ENCODE data around the gene CPT1B.

Gene CPT1B

GRCh38 chr22:50584106-50585096 lies 6.2 kb upstream of the CPT1B start:
- no peak for DNase-seq

DNA sequence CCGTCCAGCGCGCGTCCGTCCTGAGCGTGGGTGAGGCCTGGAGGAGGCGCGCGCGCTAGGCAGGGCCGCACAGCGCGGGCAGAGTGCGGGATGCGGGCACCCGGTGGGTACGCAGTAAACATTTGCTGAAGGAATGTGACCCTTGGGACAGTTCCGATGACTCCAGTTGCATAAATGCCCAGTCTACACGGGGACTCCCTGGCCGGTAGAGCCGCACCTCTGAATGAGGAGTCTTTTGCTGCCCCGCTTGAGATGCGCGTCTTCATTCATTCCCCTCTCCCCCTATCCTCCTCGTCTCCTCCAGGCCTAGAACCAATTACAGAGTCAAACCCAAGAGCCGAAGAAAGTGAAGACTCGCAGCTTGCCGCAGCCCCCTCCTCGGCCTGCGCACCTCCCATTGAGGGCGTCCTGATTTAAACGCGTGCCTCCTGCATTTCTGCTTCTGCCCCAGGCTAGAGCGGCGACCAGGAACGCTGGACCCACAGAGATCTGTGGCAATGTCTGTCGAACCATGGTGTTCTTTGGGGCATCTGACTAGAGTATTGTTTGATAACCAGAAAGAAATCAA lies 5.2 kb upstream of the CPT1B start:
- DNase-seq: no peak

DNA sequence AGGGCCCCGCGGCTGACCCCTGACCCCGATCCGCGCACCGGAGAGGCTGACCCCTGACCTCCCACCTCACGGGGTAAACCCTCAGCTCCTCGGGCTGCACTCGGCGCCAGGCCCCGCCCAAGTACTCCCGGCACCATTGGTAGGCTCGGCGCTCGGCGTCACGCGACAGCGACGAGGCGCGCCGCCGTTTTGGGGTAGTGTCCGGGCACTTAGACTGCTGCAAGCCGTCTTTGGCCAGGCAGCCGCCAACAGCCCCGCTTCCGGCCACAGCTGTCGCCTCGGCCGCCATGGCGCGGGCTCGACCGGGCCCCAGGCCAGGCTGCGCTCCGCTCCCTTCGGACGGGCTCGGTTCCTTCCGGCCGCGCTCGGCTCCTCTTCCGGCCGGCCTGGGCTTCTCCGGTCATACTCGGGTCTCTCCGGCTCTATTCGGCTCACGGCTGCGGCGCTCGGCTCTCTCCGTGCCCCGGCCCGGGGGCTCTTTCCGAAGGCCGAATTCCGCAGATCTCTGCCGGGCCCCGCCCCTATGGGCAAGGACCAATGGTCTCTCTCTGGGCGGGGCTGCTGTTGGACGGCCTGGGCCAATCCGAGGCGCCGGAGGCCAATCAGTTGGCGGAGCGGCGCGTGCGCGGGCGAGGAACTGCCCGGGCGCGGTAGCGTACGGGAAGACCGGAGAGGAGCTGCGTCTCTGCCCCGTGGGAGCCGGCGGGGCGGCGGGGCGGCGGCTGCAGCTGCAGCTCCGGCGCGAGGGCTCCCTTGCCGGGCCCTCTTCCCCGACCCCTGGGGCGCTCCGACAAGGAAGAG lies 4.5 kb upstream of the CPT1B start, which contains the start of gene CHKB:
Gene CHKB (minus strand): TSS at position 357 of the 801 bp plus-strand sequence. CDS start 68 bp downstream, at position 289.
- peak; percentile 97 for DNase-seq

GRCh38 chr22:50581950-50582492 lies 3.8 kb upstream of the CPT1B start:
- peak in 1 of 2 experiments; percentile 6 for DNase-seq

DNA sequence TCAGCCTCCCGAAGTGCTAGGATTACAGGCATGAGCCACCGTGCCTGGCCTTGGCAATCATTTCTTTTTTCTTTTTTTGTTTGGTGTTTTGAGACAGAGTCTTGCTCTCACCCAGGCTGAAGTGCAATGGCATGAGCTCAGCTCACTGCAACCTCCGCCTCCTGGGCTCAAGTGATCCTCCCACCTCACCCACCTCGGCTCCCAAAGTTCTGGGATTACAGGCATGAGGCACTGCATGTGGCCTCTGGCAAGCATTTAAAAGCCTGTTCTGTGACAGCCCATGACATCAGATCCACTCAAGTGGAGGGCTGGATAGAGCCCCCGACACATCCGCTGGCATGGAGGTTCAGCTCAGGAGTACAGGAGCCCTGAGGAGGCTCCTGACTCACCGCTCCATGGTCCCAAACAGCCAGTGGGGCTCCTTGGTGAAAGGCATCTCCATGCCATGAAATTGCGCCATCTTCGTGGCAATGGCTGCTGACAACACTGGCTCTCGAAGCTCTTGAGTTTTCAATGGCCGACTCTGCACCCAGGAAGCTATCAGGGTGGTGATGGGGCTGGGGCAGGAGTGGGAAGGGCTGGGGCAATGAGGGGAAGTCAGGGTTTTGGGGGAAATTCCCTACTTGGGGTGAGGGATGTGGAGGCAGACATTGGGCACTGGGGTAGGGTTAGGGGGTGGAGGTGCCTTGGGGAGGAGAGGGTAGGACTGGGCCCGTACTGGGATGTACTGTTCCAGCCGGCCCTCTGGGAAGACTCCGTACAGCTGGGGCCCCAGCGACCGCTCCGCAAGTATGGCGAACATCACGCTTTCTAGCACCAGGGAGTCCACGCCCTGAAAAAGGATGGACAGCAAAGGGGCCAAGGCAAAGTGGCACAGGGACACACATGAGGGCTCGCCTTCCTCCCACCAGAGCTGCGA lies 3.1 kb upstream of the CPT1B start:
- DNase-seq: no peak

- no peak for DNase-seq
Observed at GRCh38 chr22:50579752-50580151, 1.5 kb upstream of the CPT1B start.

- DNase-seq: no peak
Observed at GRCh38 chr22:50578776-50579310, 616 bp upstream of the CPT1B start.

GRCh38 chr22:50577697-50577986 lies 585 bp downstream of the CPT1B start:
- DNase-seq: no peak

DNA sequence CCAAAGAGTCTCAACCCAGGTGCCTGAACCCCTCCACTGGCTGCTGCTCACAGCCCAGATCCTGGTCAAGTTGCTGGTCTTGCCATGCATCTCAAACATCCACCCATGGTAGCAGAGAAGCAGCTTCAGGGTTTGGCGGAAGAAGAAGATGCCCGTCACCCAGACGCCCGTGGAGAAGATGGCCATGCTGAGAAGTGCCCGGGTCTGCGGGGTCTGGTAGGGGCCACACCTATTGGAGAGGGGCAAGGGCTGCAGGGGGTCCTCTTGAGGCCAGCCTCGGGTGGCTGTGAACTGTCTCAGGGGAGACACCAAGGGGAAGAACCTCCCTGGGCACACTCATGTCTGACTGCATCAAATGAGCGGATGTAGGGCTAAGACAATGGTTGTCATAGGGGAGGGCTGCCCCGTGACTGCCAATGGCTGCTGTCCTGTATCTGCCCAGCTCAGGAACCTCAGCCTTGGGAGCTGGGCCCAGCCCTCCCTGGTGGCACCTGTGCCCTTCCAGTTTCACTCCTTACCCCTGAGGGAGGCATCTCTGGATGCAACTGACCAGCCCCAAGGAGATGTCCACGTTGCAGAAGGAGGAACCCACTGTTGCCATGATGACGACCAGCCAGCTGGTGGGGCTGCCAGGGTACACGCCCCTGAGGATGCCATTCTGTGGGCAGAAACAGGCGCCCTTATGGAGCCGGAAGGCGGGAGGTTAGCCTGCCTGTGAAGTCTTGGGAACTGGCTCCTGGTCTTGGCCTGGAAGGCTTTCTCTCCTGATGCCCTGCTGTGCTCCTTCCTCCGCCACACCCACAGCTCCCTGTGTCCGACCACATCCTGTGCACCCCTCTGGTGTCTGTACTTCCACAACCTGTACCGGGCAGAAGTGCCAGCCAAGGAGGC lies 1.2 kb downstream of the CPT1B start:
- DNase-seq: no peak

GRCh38 chr22:50576070-50576469 lies 2.2 kb downstream of the CPT1B start:
- no peak for DNase-seq

GRCh38 chr22:50575426-50575941 lies 2.7 kb downstream of the CPT1B start:
- no peak for DNase-seq

GRCh38 chr22:50574383-50574755 lies 3.9 kb downstream of the CPT1B start:
- DNase-seq: no peak

GRCh38 chr22:50573491-50574382 lies 4.5 kb downstream of the CPT1B start:
- no peak for DNase-seq

GRCh38 chr22:50572965-50573364 lies 5.3 kb downstream of the CPT1B start:
- no peak for DNase-seq

GRCh38 chr22:50571264-50572175 lies 6.7 kb downstream of the CPT1B start:
- no peak for DNase-seq

- DNase-seq: no peak
Observed at GRCh38 chr22:50570861-50571260, 7.4 kb downstream of the CPT1B start.

DNA sequence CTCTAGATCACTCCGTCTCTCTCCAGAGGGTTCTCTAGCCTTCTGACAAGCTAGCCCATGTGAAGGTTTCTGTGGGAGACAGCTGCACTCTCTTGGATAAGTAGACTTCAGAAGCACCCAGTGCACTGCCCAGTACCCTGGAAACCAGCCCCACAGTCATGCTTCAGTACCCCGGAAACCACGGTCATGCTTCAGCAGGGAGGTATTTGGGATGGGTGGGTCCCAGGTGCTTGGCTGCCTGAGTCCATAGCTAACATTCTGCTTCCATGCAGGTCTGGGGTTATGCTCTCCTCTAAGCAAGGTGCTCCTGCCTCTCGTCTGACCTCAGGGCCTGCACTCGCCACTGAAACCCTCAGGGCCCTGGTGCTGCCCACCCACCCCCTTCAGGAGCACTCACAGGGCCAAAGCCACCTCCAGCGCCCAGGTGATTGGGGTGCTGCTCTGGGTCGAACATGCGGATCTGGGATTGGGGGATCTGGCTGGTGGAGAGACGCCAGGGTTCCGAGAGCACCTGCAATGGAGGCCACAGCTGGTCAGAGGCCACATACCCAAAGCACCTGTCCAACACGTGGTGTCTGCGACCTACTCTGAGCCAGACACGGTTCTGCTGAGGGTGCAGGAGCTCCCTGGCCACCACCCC lies 8.2 kb downstream of the CPT1B start:
- no peak for DNase-seq

DNA sequence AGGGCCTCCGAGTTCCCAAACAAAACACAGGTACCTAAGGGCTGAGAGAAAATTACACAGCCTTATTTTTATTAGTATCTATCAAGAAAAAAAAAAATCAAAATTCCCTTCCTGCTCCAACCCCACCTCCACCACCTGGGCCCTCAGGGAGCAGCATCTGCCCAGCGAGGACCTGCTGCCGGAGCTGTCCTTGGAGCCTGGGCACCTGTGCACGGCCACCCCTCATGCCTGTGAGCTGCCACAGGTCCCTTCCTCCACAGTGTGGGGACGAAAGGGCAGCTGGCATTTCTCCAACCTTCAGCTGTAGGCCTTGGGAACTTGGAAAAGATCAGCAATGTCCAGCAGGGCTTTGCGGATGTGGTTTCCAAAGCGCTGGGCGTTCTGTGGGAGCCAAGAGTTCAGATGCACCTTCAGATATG lies 9.2 kb downstream of the CPT1B start:
- DNase-seq: no peak
